HG02852 (cell line): Measurements from ENCODE around the gene PNPLA1.
"Not testable (repeated sequence)": the region's sequence is repeated elsewhere in the genome, so short reads cannot be mapped to it uniquely, and the experiment has no call there.

Experiments used
- ATAC-seq: cut with Tn5 transposase; IDR thresholded peaks from one replicate; pipeline ENCODE4 v1.9.1; 2021; ENCODE audit warnings: mild to moderate bottlenecking, moderate library complexity; ENCODE audit not compliant: unreplicated experiment

PNPLA1 gene

DNA sequence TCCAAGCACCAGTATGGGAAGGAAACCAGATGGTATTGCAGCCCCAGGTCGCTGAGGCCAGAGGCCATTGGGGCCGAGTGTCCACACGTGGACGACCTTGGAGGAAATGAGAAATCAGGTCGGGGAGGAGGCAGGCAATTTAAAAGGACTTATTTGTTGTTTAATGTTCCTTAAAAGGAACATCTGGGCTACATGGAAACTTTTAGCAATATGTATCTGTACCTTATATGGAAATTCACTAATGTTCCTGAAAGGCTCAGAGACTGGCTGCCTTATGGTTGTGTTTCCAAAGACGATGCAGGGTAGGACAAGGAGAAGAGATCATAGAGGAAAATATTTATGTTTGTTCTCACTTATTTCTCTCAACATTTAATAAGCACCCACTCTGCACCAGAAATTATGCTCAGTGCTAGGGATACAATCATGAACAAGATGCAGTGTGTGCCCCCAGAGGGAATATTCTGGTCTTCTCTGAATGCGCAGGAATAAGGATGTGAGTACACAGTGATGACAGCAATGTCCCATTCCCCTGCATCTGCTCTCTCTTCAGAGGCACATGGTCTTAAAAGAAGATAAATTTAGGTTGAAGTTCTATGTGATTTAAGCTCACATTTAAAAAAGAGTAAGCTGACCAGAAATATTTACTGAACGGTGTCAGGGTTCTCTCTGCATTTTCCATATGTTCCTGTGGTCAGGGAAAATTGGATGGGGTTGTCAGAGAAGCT, 63.5 kb downstream of the PNPLA1 start:
- ATAC-seq = no peak

DNA sequence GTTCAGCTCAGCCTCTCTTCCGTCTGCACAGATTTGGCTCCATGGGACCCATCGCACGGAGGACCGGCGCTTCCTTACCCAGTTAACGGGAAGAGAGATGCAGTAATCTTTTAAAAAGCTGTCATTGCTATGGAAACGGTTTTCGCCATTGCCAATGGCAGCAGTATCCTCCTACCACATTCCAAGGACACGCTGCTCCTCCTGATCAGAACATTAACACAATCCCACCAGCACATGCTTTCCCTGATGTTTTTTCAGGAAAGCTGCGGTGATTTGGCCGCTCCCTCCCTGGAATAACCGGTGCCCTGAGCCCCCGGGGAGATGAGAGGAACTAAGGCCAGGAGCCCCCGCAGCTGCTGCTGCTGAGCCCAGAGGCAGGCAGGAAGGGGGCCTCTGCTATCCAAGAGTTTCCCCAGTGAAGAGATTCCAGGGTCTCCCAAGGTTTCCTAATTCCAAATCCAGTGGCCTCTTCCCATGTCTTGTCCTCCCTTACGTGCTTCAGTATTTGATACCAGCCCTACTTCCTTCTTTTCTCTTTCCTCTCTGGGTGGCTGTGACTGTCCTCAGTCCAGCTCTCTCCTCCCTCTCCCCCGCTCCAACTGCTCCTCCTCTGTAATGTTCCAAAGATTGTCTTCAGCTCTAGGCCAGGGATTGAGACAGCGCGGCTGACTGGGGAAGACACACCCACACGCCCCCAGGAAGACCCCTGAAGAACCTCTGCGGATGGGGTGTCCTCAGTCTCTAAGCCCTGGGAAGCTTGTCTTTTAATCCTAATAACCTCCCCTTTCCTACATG, 64.3 kb downstream of the PNPLA1 start:
- no peak for ATAC-seq

DNA sequence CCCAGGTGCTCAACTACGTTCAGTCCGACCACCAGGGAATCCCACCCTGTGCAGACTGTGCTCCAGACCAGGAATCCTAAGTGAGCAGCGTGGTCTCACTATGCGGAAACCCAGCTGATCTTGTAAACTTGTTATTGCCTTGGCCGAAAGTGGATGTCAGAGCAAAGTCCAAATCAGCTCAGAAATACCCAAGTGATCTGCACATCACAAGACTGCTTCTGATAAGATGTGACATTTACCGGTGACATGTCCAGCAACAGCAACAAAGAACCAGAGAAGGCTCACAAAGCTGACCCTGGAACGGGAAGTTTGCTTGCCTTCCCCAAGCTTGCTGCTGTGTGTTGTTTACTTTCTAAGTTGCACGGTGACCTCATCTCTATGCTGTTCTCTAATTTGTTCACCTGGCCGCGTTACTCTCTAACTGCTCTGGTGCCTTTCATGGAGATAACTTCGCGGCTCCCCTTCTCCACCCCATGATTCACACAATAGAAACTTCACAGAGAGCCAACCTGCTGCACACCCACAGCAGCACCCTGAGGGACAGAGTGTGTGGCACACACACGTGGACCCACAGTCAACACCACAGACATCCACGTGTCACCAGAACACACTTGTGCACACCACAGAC, 65.1 kb downstream of the PNPLA1 start:
- ATAC-seq = no peak

DNA sequence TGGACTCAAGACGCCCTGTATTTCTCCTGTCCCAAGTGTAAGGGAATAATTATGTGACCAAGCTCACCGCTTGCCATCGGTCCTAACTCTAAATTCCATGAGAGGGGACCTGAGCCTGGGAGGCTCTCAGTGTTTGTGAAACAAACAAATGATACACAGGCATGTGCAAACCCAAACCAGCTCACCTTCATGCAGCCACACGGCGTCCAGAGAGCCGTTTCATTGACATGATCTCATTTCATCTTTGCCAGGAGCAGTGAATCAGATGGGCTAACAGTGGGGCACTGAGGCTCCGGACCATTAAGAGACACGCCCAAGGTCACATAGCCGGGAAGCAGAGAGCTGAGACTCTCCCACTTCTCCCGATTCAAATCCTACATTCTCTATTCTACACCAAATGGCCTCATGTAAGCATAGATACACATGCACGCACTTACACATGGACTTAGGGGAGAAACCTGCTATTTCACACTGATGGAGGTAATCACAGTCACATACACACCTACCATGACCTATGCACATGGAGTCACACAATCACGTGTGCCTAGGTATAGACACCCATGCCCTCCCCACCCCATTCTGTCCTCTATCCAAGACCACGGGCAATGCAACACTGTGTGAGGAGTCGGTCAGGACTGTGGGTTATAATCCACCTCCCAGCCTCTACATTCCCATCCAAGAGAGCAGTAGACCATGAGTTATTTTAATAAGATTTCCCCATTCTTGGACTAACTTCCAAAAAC, 65.8 kb downstream of the PNPLA1 start:
- ATAC-seq = no peak

DNA sequence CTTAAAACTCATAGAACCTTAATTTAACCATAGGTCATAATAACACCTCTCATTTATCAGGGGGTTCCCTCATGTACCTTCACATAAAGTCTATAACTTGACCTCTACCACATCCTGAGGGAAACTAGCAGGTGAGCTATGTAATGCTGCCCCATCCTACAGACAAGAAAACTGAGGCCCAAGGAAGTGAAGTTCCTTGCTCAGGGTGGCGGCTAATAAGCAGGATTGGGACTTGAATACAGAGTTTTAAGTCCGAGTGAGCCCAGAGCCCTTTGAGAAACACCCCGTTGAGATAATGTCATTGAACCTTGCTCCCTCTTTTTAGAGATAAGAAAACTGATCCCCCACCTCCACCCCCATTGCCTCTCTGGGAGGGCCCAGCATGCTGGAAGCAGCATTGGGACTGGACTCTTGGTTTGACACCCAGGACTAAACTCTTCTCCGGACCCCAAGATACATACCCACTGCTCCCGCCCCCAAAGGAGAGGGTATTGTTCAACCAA, 66.4 kb downstream of the PNPLA1 start:
- ATAC-seq = no peak

DNA sequence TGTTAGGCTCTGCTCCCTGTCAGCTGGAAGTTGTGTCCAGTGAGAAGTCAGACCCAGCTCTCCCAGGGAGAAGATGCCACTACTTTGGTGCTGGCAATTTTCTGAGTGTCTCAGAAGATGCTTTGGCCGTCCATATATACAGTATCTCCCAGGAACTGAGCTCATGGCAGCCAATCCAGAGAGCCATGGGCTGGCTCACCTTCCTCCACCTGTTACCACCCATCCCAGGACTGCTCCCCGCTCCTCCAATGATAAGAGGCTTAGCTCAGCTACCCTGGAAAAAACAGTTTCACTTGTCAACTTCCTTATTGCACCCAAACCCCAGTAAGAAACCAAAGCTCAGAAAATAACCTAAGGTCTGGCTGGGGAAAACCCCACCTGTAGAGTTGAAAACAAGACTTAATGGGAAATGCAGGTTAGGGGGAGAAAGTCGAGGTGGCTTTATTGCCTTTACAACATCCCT, 67.0 kb downstream of the PNPLA1 start, which contains the start of gene BNIP5:
Gene BNIP5, minus strand, starts transcription at position 110 of the 463 bp plus-strand sequence. CDS start 6,198 bp downstream, outside the sequence.
- ATAC-seq = no peak

DNA sequence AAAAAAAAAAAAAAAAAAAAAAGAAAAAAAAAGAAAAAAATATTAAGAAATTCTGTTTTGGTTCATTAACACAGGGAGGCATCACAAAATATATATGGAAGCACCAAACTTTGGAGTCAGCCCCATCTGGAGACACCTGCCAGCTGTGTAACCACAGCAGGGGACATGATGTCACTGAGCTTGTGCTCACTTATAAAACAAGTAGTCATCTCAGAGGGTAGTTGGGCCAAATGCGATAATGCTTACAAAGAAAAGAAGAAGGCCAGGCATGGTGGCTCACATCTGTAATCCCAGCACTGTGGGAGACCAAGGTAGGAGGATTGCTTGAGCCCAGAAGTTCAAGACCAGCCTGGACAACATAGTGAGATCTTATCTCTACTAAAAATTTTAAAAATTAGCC, 68.0 kb downstream of the PNPLA1 start:
- no peak for ATAC-seq

DNA sequence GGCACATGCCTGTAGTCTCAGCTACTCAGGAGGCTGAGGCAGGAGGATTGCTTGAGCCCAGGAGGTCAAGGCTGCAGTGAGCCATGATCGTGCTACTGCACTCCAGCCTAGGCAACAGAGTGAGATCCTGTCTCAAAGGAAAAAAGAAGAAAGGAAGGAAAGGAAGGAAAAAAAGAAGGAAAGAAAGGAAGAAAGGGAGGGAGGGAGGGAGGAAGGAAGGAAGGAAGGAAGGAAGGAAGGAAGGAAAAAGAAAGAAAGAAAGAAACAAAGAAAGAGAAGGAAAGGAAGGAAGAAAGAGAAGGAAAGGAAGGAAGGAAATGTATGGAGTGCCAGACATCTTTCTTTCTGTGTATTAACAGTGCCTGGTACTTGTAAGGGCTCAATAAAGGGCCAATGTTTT, 68.4 kb downstream of the PNPLA1 start:
- not testable (repeated sequence) for ATAC-seq

DNA sequence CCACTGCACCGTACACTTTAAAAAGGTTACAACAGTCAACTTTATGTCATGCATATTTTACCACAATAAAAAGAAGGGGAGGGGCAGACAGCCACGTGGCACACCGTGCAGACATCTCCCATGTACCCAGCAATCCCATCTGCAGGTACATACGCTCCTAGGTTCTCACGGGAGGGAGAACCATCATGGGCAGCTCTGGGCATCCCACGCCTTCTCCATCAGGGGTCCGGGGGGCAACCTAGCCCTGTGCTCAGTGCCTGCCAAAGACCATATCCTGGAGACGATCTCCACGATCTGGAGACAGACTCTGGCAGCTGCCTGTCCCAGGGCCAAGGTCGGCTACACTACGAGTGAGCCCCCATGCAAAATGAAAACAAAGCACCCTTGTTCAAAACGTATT, 69.3 kb downstream of the PNPLA1 start:
- ATAC-seq = no peak

DNA sequence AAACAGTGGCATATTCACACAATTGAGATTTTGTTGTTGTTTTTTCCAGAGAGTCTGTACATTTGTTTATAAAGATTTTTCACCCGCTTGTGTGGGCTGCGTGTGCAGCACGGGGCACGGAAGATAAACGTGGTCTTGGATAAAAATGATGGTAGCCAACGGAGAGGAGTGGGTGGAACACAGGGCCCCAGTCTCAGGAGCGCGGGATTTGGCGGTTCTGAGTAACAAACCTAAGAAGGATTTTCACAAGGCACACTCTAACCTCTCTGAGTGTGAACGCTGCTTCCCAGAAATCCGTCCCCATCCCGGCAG, 70.4 kb downstream of the PNPLA1 start:
- no peak for ATAC-seq

DNA sequence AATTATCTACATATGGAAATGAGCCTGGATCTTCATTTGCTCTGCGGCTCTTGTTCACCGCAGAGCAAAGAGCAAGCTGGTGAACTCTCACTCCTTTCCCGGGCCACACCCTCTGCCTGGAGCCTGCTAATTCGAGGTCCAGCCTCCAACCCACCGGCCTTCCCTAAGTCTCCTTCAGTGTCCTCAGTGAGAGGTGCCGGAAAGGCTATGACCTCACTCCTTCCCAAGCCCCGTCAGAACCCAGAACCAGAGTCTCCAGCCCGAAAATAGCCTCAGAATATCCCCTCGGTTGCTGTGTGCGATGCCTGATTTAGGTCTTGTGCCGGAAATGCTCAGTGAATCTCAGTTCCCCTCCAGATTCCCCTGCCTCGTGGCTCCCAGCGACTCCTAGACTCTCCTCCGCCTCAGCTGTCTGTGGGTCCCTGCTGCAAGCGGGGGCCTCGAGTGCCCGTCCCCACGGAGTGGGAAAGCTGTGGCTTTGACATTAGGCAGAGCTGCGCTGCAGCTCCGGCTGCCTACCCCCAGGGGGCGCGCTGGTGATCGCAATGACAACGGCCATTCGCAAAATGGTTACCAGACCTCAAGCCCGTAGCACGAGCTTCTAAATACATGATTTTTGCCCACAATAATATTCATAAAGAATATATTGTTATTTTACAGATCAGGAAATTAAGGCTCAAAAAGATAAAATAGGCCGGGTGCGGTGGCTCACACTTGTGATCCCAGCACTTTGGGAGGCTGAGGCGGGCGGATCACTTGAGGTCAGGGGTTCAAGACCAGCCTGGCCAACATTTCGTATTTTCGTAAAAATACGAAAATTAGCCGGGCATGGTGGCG, 71.0 kb downstream of the PNPLA1 start:
- peak; percentile 47 for ATAC-seq

DNA sequence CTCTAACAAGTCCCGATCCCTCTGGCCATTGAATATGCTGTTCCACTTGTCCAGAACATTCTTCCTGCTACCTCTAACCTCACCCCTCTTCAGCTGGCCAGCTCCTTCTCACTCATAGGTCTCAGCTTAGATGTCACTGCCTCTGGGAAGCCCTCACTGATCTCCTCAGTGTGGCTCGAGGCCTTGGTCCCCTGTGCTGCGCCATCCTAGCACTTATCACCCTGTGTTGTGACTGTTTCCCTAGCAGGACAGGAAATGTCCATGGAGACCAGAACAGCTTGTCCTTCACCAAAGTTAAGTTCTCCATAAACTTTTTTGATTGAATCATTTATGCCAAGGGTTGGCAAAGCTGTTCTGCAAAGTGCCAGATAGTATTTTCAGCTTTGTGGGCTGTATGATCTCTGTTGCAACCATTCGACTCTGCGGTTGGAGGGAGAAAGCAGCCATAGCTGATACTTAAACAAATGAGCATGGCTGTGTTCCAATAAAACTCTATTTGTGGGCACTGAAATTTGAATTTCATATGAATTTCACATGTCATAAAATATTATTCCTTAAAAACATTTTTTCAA, 73.3 kb downstream of the PNPLA1 start:
- no peak for ATAC-seq

DNA sequence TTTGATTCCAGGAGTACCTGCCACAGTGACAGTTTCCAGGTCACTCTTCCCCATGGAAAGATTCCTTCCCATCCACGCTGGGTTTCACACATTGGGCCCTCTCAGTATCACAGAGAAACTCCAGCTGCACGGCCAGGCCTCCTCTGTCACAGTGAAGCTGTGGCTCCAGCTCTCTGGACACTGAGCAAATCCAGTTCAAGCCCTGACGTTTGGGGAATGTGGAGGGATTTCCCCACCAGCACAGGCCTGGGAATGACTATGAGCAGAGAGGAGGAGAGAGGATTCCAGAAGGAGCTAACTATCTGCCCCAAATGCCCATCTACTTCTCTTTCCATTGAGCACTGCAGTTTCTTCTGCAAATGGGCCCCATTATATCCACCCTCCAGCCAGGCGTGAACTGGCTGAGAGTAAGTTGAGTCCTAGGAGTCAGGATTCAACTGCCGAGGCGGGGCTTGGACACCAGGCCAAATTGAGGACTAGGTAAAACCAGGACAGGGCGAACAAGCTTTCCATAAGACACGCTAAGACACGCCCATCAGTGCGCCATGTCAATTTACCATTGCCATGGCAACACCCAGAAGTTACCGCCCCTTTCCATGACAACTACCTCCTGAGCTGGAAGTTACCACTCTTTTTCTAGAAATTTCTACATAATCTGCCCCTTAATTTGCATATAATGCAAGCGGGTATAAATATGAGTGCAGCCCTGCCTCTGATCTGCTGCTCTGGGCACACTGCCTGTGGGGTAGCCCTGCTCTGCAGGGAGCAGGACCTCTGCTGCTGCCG, 76.0 kb downstream of the PNPLA1 start:
- no peak for ATAC-seq

DNA sequence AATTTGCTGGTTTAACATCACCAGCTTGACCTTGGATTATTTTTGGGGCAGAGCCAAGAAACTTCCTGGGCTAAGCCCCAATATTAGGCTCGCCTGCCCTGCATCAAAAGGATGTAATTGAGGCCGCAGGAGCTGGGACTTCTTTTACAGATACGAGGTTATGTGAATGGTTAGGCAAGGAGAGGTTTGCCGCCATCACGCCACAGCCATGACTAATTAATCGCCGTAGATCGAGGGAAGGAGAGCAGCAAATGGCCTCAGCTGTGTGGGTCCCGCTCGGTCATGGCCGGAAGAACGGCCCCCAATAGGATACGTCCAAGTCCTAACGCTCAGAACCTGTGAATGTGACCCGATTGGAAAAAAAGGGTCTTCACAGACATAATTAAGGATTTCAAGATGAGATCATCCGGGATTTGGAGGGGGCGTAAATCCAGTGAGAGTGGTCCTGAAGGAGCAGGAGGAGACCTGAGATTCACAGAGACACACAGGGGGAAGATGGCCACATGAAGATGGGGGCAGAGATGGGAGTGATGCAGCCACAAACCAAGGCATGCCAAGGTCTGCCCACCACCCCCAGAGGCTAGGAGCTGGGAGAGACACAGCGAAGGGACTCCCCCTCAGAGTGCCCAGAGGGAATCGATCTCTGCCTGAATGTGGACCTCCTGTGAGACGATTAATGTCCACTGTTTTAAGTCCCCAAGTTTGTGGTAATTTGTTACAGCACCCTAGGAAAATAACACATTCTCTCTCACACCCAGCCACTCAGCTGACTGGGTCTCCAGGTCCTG, 76.8 kb downstream of the PNPLA1 start:
- ATAC-seq = no peak

DNA sequence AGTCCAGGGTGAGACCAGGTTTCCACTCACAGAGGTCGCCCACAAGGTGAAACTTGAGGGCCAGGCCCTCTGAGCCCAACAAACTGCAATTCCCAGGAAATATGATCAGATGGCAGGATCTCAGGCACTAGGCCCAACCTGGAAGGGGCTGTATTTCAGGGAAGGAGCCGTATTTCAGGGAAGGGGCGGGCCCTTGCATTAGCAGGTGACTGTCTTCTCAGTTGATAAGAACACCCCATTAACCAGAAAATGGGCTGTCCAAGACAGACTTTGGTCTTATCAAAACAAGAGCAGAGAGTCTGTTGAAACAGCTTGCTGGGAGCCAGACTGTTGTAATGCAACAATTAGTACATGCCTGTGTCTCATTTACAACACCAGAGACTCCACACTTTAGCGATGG, 77.8 kb downstream of the PNPLA1 start:
- no peak for ATAC-seq

DNA sequence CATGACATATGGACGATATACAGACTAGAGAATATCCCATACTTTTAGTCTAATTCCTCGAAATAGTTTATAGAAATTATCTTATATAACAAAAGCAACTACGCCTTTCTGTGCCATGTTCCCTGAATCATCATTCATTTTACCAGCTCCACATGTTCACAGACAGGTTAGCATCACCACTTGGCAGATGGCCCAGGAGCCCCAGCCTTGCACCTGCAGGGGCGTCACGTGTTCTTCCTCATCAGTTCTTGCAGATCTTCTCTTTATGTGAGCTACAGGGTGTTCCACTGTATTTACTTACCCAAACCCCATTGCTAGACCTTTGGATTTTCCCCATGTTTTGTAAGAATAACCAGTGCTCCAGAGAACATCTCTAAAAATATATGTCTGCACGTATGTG, 79.4 kb downstream of the PNPLA1 start:
- no peak for ATAC-seq

DNA sequence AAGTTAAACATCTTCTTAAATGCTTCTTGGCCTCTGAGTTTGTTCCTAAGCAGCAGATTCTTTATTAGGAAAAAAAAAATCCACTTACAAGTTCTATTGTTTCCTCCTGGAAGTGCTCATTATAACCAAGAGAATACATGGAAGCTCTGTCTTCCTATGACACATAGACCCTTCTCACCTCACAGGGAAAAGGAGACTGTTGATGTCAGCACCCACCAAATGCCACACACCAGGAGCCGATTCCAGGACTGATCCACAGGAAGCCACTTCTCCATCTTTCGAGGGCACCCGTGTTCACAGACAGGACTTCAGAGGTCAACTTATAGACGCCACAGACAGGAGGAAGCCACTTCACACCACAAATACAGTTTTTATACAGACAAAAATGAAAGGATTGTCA, 80.2 kb downstream of the PNPLA1 start:
- no peak for ATAC-seq
